Mucosa of descending colon (tissue), 3 donors: ENCODE results near the gene PTRH2. TPM values are rescaled to one million over a fixed set of nuclear protein-coding genes. Genes with fewer than 3 reads are reported as not detected.
A peak's percentile ranks its signal among the peaks of the same experiment; 100 is the strongest.
"Not testable (repeated sequence)": the region's sequence is repeated elsewhere in the genome, so short reads cannot be mapped to it uniquely, and the experiment has no call there.

Experiments used
- ATAC-seq: fragments of 200-7000 bp; cut with Tn5 transposase; one replicate; pipeline ENCODE4 v1.9.1; 2020; ENCODE audit warnings: mild to moderate bottlenecking, moderate library complexity
- DNase-seq, 3 donors: peaks; one replicate each; pipeline ENCODE4 v3.0.0-alpha.2; 2020
- H3K36me3 ChIP-seq: fragments of 200-600 bp; one replicate; pipeline ENCODE4 v1.8.0; 2021; ENCODE audit warnings: low read depth, mild to moderate bottlenecking
- H3K4me1 ChIP-seq: fragments of 200-600 bp; one replicate; pipeline ENCODE4 v1.8.0; 2021; ENCODE audit warnings: low read depth, mild to moderate bottlenecking
- H3K4me3 ChIP-seq: fragments of 200-600 bp; one replicate; pipeline ENCODE4 v1.8.0; 2021; ENCODE audit warnings: mild to moderate bottlenecking
- H3K9me3 ChIP-seq: fragments of 200-600 bp; one replicate; pipeline ENCODE4 v1.8.0; 2021; ENCODE audit warnings: mild to moderate bottlenecking
- intact Hi-C, 2 donors: fragments of 100-400 bp; cut with DNase I in 1 of 2; cut with micrococcal nuclease in 1 of 2; formaldehyde crosslinking; loops; one replicate each; pipeline versions ENCODE4 v1.11.0 to v1.11.1; 2022; cut with DNase I, micrococcal nuclease
- total RNA-seq, 3 donors: library from RNA; stranded (reverse); fragmentation: NEBNext Ultra II Directional in 2 of 3; extraction: Animal tissue kit (Norgen Biotek cat#: 25700) in 2 of 3; gene quantifications; one replicate each; pipeline versions ENCODE4 v1.2.1 to v1.2.4, GENCODE V29; 2021 to 2023
- TF ChIP-seq, protein P1 (sequence below): fragments of 200-600 bp; IDR thresholded peaks from one replicate; pipeline ENCODE4 v1.8.0; 2022; ENCODE audit warnings: antibody characterized with exemption, mild to moderate bottlenecking
- donor health status: DM: no; HTN: no; CAD: no; lungs with moderate emphysema.
- donor health status: DM: no; HTN: no; CAD: no.
- donor health status: DM: no; HTN: yes; CAD: no.

The PTRH2 gene
- total RNA-seq, 3 donors from 2014 or later, result 17.0 to 20.4 (median 20.2) TPM

GRCh38 chr17:59669944-59670343 lies 37.3 kb downstream of the PTRH2 start:
- H3K9me3 ChIP-seq, result no peaks in the 10 kb centered on the region
- H3K36me3 ChIP-seq, result no peaks in the 10 kb centered on the region
- H3K4me1 ChIP-seq, result peaks cover 69% of the 10 kb centered on the region
- ATAC-seq (no peak), DNase-seq (no peak)
- TF ChIP-seq, protein P1, sequence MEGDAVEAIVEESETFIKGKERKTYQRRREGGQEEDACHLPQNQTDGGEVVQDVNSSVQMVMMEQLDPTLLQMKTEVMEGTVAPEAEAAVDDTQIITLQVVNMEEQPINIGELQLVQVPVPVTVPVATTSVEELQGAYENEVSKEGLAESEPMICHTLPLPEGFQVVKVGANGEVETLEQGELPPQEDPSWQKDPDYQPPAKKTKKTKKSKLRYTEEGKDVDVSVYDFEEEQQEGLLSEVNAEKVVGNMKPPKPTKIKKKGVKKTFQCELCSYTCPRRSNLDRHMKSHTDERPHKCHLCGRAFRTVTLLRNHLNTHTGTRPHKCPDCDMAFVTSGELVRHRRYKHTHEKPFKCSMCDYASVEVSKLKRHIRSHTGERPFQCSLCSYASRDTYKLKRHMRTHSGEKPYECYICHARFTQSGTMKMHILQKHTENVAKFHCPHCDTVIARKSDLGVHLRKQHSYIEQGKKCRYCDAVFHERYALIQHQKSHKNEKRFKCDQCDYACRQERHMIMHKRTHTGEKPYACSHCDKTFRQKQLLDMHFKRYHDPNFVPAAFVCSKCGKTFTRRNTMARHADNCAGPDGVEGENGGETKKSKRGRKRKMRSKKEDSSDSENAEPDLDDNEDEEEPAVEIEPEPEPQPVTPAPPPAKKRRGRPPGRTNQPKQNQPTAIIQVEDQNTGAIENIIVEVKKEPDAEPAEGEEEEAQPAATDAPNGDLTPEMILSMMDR, result no peak
- intact Hi-C loops, result no loop called here
- H3K4me3 ChIP-seq, result no peak overlapping the region

DNA sequence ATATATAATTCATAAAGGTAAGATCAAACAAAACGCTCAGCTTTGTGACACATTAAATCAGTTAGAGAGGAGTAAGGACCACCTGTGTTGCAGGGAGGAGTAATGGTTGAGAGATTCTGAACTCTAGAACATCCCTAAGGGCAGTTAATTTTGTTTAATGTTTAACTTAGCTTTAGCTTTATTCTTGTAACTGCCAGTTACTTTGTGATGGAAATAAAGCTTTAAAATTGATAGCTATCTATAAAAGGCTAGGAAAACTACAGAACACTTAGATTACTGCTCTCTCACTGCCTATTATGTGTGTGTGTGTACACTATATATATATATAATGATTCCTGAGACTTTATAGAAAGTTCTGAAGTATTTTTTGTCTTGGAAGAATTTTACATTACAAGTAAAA lies 37.8 kb downstream of the PTRH2 start:
- Histone ChIP-seq H3K36me3 (no peaks in the 10 kb centered on the region), H3K4me3 (no peak overlapping the region), H3K4me1 (peaks cover 70% of the 10 kb centered on the region), H3K9me3 (no peaks in the 10 kb centered on the region)
- no peak for DNase-seq
- ATAC-seq, result peak; percentile 76
- intact Hi-C loops, result no loop called here
- TF ChIP-seq, protein P1, result no peak

- intact Hi-C loops, result no loop called here
- no peak for ATAC-seq
- Histone ChIP-seq H3K4me1 (peaks cover 65% of the 10 kb centered on the region), H3K4me3 (no peak overlapping the region), H3K9me3 (no peaks in the 10 kb centered on the region), H3K36me3 (no peaks in the 10 kb centered on the region)
- TF ChIP-seq, protein P1, result no peak
- DNase-seq, result no peak
Observed at GRCh38 chr17:59668816-59669215, 38.4 kb downstream of the PTRH2 start.

GRCh38 chr17:59666235-59666634 lies 41.0 kb downstream of the PTRH2 start:
- peaks cover 9% of the 10 kb centered on the region for H3K36me3 ChIP-seq
- H3K9me3 ChIP-seq, result no peaks in the 10 kb centered on the region
- peak in 1 of 3 donors; percentile 60 for DNase-seq
- intact Hi-C loops, result no loop called here
- peak; percentile 86 for ATAC-seq
- TF ChIP-seq, protein P1, result no peak
- H3K4me1 ChIP-seq, result peaks cover 58% of the 10 kb centered on the region
- no peak overlapping the region for H3K4me3 ChIP-seq

GRCh38 chr17:59656624-59657023 lies 50.6 kb downstream of the PTRH2 start:
- peaks cover 13% of the 10 kb centered on the region for H3K36me3 ChIP-seq

GRCh38 chr17:59652119-59652518 lies 55.1 kb downstream of the PTRH2 start:
- TF ChIP-seq, protein P1, result no peak
- no peak for ATAC-seq
- intact Hi-C loops, result no loop called here
- Histone ChIP-seq H3K4me1 (no peaks in the 10 kb centered on the region), H3K9me3 (no peaks in the 10 kb centered on the region), H3K36me3 (peaks cover 25% of the 10 kb centered on the region), H3K4me3 (no peak overlapping the region)
- DNase-seq, result no peak

More at GRCh38 chr17:59656624-59657023, 50.6 kb downstream of the PTRH2 start:
- intact Hi-C loops, H3K4me3 ChIP-seq, DNase-seq, H3K4me1 ChIP-seq, H3K9me3 ChIP-seq, ATAC-seq: not testable (repeated sequence)
